NCI-H1436 (cell line): ENCODE data around the gene INHBB.
A peak's percentile ranks its signal among the peaks of the same experiment; 100 is the strongest.
"Not testable (repeated sequence)": the region's sequence is repeated elsewhere in the genome, so short reads cannot be mapped to it uniquely, and the experiment has no call there.

ENCODE experiments used
- DNase-seq: peaks from one replicate; lab custom pipeline; 2025; lab: John Stamatoyannopoulos, UW

Gene INHBB

GRCh38 chr2:120382541-120383144 is 36.7 kb downstream of the INHBB start:
- no peak for DNase-seq

- DNase-seq, result no peak
Measured at GRCh38 chr2:120383191-120383590, 37.3 kb downstream of the INHBB start.

GRCh38 chr2:120383631-120384340 is 37.9 kb downstream of the INHBB start:
- DNase-seq, result no peak

- DNase-seq, result no peak
Measured at GRCh38 chr2:120384486-120385354, 38.8 kb downstream of the INHBB start.

GRCh38 chr2:120385355-120386127 is 39.6 kb downstream of the INHBB start:
- no peak for DNase-seq

GRCh38 chr2:120388222-120389035 is 42.5 kb downstream of the INHBB start:
- no peak for DNase-seq

- no peak for DNase-seq
Measured at GRCh38 chr2:120389036-120389391, 43.1 kb downstream of the INHBB start.

- DNase-seq, result no peak
Measured at GRCh38 chr2:120390381-120391055, 44.6 kb downstream of the INHBB start.

GRCh38 chr2:120391382-120391781 is 45.4 kb downstream of the INHBB start:
- DNase-seq, result not testable (repeated sequence)

- no peak for DNase-seq
Measured at GRCh38 chr2:120391911-120392665, 46.2 kb downstream of the INHBB start.

GRCh38 chr2:120392923-120393322 is 47.0 kb downstream of the INHBB start:
- DNase-seq, result no peak

- no peak for DNase-seq
Measured at GRCh38 chr2:120393456-120393855, 47.5 kb downstream of the INHBB start.

- no peak for DNase-seq
Measured at GRCh38 chr2:120394764-120395163, 48.8 kb downstream of the INHBB start.

GRCh38 chr2:120395221-120396012 is 49.5 kb downstream of the INHBB start:
- no peak for DNase-seq

- peak; percentile 47 for DNase-seq
Measured at GRCh38 chr2:120396013-120396860, 50.3 kb downstream of the INHBB start.

- no peak for DNase-seq
Measured at GRCh38 chr2:120396861-120397811, 51.2 kb downstream of the INHBB start.
